Right cardiac atrium (tissue), 5 donors: Measurements from ENCODE around the gene ABLIM2. TPM values are rescaled to one million over a fixed set of nuclear protein-coding genes. Genes with fewer than 3 reads are reported as not detected.

Experiments
- ATAC-seq, 2 donors: fragments of 200-7000 bp; cut with Tn5 transposase; one replicate each; pipeline versions ENCODE4 v1.8.0 to v1.9.1; 2020; ENCODE audit warnings: moderate library complexity in 2 of 2, mild to moderate bottlenecking in 1 of 2
- DNase-seq, 3 donors: peaks; one replicate each; pipeline ENCODE4 v3.0.0-alpha.2; 2020
- H3K27ac ChIP-seq: one replicate; pipeline ENCODE4 v1.5.1; 2013; ENCODE audit warnings: mild to moderate bottlenecking, low read length, control low read depth, moderate library complexity
- H3K27me3 ChIP-seq: one replicate; pipeline ENCODE4 v1.6.1; 2013; ENCODE audit not compliant: control insufficient read depth, insufficient read depth
- H3K4me1 ChIP-seq: one replicate; pipeline ENCODE4 v1.6.1; 2013; ENCODE audit warnings: low read length; ENCODE audit not compliant: control insufficient read depth, insufficient read depth
- H3K4me3 ChIP-seq: one replicate; pipeline ENCODE4 v1.5.1; 2013; ENCODE audit warnings: low read length, control low read depth
- H3K9me3 ChIP-seq: one replicate; pipeline ENCODE4 v1.6.1; 2013; ENCODE audit warnings: low read length; ENCODE audit not compliant: control insufficient read depth
- WGBS: extraction: QIAGEN DNeasy Blood & Tissue Kit; methylation state at CpG from one replicate; pipeline ENCODE4 v1.1.7; 2013; 5-methylcytosine and 5-hydroxymethylcytosine counted together
- intact Hi-C, 4 donors: fragments of 100-400 bp; cut with DNase I; formaldehyde crosslinking; loops; one replicate each; pipeline versions ENCODE4 v1.11.0 to v1.14.0; 2022 to 2023
- polyA plus RNA-seq: library from polyadenylated mRNA; stranded (reverse); fragments of 200-250 nt; gene quantifications from one replicate; pipeline ENCODE4 v1.2.3, GENCODE V29; 2013
- total RNA-seq, 4 donors: library from RNA; stranded (reverse); fragmentation: NEBNext Ultra II Directional; extraction: Animal tissue kit (Norgen Biotek cat#: 25700); gene quantifications; one replicate each; pipeline ENCODE4 v1.2.1, GENCODE V29; 2021
- donor health status: healthy with polysubstance abuse.
- donor health status: DM: no; HTN: yes; CAD: no.
- donor health status: DM: no; HTN: no; CAD: no.
- donor health status: DM: no; HTN: yes; CAD: no; lungs with severe emphysema.
- donor health status: DM: yes; HTN: yes; CAD: no.

The ABLIM2 gene
- total and polyA plus RNA-seq, 5 donors = 4.2 to 17.4 (median 8.9) TPM

- H3K27ac ChIP-seq = no peak overlapping the region
- peaks cover 3% of the 10 kb centered on the region for H3K4me1 ChIP-seq
- no peak overlapping the region for H3K4me3 ChIP-seq
- intact Hi-C loops = no loop called here
- no peaks in the 10 kb centered on the region for H3K27me3 ChIP-seq
- no peak for ATAC-seq
- 92% methylated on average over 13 of the region's 13 CpGs for WGBS
- H3K9me3 ChIP-seq = no peaks in the 10 kb centered on the region
- DNase-seq = peak in 1 of 3 donors; percentile 10
Measured at GRCh38 chr4:8126523-8126922, 32.1 kb downstream of the ABLIM2 start.

GRCh38 chr4:8125526-8126056 lies 33.0 kb downstream of the ABLIM2 start:
- no peaks in the 10 kb centered on the region for H3K9me3 ChIP-seq
- no peak overlapping the region for H3K27ac ChIP-seq
- no peak for ATAC-seq
- H3K27me3 ChIP-seq = no peaks in the 10 kb centered on the region
- H3K4me1 ChIP-seq = peaks cover 3% of the 10 kb centered on the region
- intact Hi-C loops = no loop called here
- no peak overlapping the region for H3K4me3 ChIP-seq
- WGBS = 93% methylated on average over 20 of the region's 20 CpGs
- DNase-seq = peak in 2 of 3 donors; percentile 29 to 37

GRCh38 chr4:8123870-8124269 lies 34.7 kb downstream of the ABLIM2 start:
- intact Hi-C loops = no loop called here
- Histone ChIP-seq H3K4me3 (no peak overlapping the region), H3K4me1 (peaks cover 3% of the 10 kb centered on the region), H3K27ac (no peak overlapping the region), H3K9me3 (no peaks in the 10 kb centered on the region), H3K27me3 (no peaks in the 10 kb centered on the region)
- ATAC-seq = no peak
- WGBS = 72% methylated on average over 5 of the region's 5 CpGs
- peak in 1 of 3 donors; percentile 3 for DNase-seq

GRCh38 chr4:8123389-8123788 lies 35.2 kb downstream of the ABLIM2 start:
- no peaks in the 10 kb centered on the region for H3K27me3 ChIP-seq
- H3K4me1 ChIP-seq = peaks cover 3% of the 10 kb centered on the region
- peak in 2 of 3 donors; percentile 73 to 74 for DNase-seq
- H3K9me3 ChIP-seq = no peaks in the 10 kb centered on the region
- H3K4me3 ChIP-seq = no peak overlapping the region
- intact Hi-C loops = no loop called here
- 37% methylated on average over 8 of the region's 8 CpGs for WGBS
- no peak overlapping the region for H3K27ac ChIP-seq
- ATAC-seq = peak; percentile 27 to 54

- DNase-seq = peak in 2 of 3 donors; percentile 22 to 40
- no peaks in the 10 kb centered on the region for H3K9me3 ChIP-seq
- no peak for ATAC-seq
- H3K4me1 ChIP-seq = peaks cover 3% of the 10 kb centered on the region
- H3K27ac ChIP-seq = no peak overlapping the region
- H3K4me3 ChIP-seq = no peak overlapping the region
- WGBS = 87% methylated on average over 10 of the region's 10 CpGs
- intact Hi-C loops = no loop called here
- H3K27me3 ChIP-seq = no peaks in the 10 kb centered on the region
Measured at GRCh38 chr4:8122746-8123145, 35.9 kb downstream of the ABLIM2 start.

GRCh38 chr4:8121292-8122015 lies 37.2 kb downstream of the ABLIM2 start:
- intact Hi-C loops = no loop called here
- 91% methylated on average over 16 of the region's 16 CpGs for WGBS
- Histone ChIP-seq H3K27ac (no peak overlapping the region), H3K4me1 (peaks cover 7% of the 10 kb centered on the region), H3K9me3 (no peaks in the 10 kb centered on the region), H3K27me3 (no peaks in the 10 kb centered on the region), H3K4me3 (no peak overlapping the region)
- ATAC-seq (no peak), DNase-seq (no peak)

GRCh38 chr4:8120501-8120900 lies 38.1 kb downstream of the ABLIM2 start:
- WGBS = 83% methylated on average over 12 of the region's 12 CpGs
- H3K9me3 ChIP-seq = no peaks in the 10 kb centered on the region
- DNase-seq = no peak
- no peak for ATAC-seq
- H3K4me1 ChIP-seq = peaks cover 7% of the 10 kb centered on the region
- no peak overlapping the region for H3K27ac ChIP-seq
- intact Hi-C loops = no loop called here
- no peak overlapping the region for H3K4me3 ChIP-seq
- H3K27me3 ChIP-seq = no peaks in the 10 kb centered on the region

- Histone ChIP-seq H3K4me1 (peaks cover 7% of the 10 kb centered on the region), H3K27me3 (no peaks in the 10 kb centered on the region), H3K4me3 (no peak overlapping the region), H3K9me3 (no peaks in the 10 kb centered on the region), H3K27ac (no peak overlapping the region)
- no peak for DNase-seq
- no peak for ATAC-seq
- WGBS = 82% methylated on average over 18 of the region's 18 CpGs
- intact Hi-C loops = no loop called here
Measured at GRCh38 chr4:8119877-8120276, 38.7 kb downstream of the ABLIM2 start.

- Histone ChIP-seq H3K9me3 (no peaks in the 10 kb centered on the region), H3K4me3 (no peak overlapping the region), H3K4me1 (peaks cover 9% of the 10 kb centered on the region), H3K27me3 (no peaks in the 10 kb centered on the region), H3K27ac (no peak overlapping the region)
- no peak for ATAC-seq
- peak in 2 of 3 donors; percentile 11 to 13 for DNase-seq
- 97% methylated on average over 6 of the region's 6 CpGs for WGBS
- intact Hi-C loops = no loop called here
Measured at GRCh38 chr4:8118531-8118930, 40.1 kb downstream of the ABLIM2 start.

- intact Hi-C loops = no loop called here
- Histone ChIP-seq H3K27ac (peak overlapping the region; percentile 45), H3K4me3 (no peak overlapping the region), H3K4me1 (peaks cover 7% of the 10 kb centered on the region), H3K27me3 (no peaks in the 10 kb centered on the region), H3K9me3 (no peaks in the 10 kb centered on the region)
- WGBS = 76% methylated on average over 6 of the region's 6 CpGs
- peak in 2 of 3 donors; percentile 45 to 55 for DNase-seq
- ATAC-seq = no peak
Measured at GRCh38 chr4:8118035-8118434, 40.6 kb downstream of the ABLIM2 start.

GRCh38 chr4:8117278-8117682 lies 41.3 kb downstream of the ABLIM2 start:
- peaks cover 7% of the 10 kb centered on the region for H3K4me1 ChIP-seq
- H3K9me3 ChIP-seq = no peaks in the 10 kb centered on the region
- WGBS = 55% methylated on average over 4 of the region's 4 CpGs
- H3K27me3 ChIP-seq = no peaks in the 10 kb centered on the region
- intact Hi-C loops = no loop called here
- no peak overlapping the region for H3K27ac ChIP-seq
- ATAC-seq (peak; percentile 70 to 75), DNase-seq (peak; percentile 52 to 80 (median 78))
- no peak overlapping the region for H3K4me3 ChIP-seq
